Astrocyte (in vitro differentiated cells and primary cell): ENCODE data around the gene SLC25A29. TPM values are rescaled to one million over a fixed set of nuclear protein-coding genes. Genes with fewer than 3 reads are reported as not detected.

ENCODE experiments used
- DNase-seq: peaks from one replicate; pipeline ENCODE4 v3.0.0-alpha.2; 2010; ENCODE audit warnings: low read depth
- FAIRE-seq: peaks from 2 replicates; lab custom pipeline; 2011; peaks lifted over from hg19 to GRCh38; lab: Jason Lieb, UNC
- H2AFZ ChIP-seq: 2 replicates; pipeline ENCODE4 v1.6.0; 2012; ENCODE audit warnings: low read depth, low read length, inconsistent platforms
- H3K27ac ChIP-seq: 2 replicates; pipeline ENCODE4 v1.5.1; 2011; ENCODE audit warnings: low read depth, low read length, inconsistent platforms
- H3K27me3 ChIP-seq: 2 replicates; pipeline ENCODE4 v1.6.0; 2011; ENCODE audit warnings: low read length, inconsistent platforms; ENCODE audit not compliant: insufficient read depth
- H3K36me3 ChIP-seq: 2 replicates; pipeline ENCODE4 v1.5.1; 2011; ENCODE audit warnings: low read length, inconsistent platforms; ENCODE audit not compliant: insufficient read depth
- H3K4me1 ChIP-seq: 2 replicates; pipeline ENCODE4 v1.5.1; 2011; ENCODE audit warnings: low read length, inconsistent platforms; ENCODE audit not compliant: insufficient read depth
- H3K4me2 ChIP-seq: 2 replicates; pipeline ENCODE4 v1.6.0; 2012; ENCODE audit warnings: low read length, inconsistent platforms
- H3K4me3 ChIP-seq: 2 replicates; pipeline ENCODE4 v1.5.1; 2011; ENCODE audit warnings: low read depth, mild to moderate bottlenecking, low read length, inconsistent platforms; ENCODE audit not compliant: insufficient read depth
- H3K79me2 ChIP-seq: 2 replicates; pipeline ENCODE4 v1.6.0; 2012; ENCODE audit warnings: mild to moderate bottlenecking, low read length, inconsistent platforms; ENCODE audit not compliant: insufficient read depth
- H3K9ac ChIP-seq: 2 replicates; pipeline ENCODE4 v1.6.0; 2012; ENCODE audit warnings: mild to moderate bottlenecking, low read length, inconsistent platforms
- H3K9me3 ChIP-seq: 2 replicates; pipeline ENCODE4 v1.5.1; 2012; ENCODE audit warnings: low read depth, mild to moderate bottlenecking, low read length, inconsistent platforms; ENCODE audit not compliant: insufficient read depth
- H4K20me1 ChIP-seq: 2 replicates; pipeline ENCODE4 v1.6.0; 2012; ENCODE audit warnings: low read length, inconsistent platforms; ENCODE audit not compliant: insufficient read depth
- H3K27ac Mint-ChIP-seq: one replicate; pipeline ENCODE4 v1.8.0; 2021; ENCODE audit warnings: mild to moderate bottlenecking, mixed read lengths; ENCODE audit not compliant: unreplicated experiment
- H3K27me3 Mint-ChIP-seq: one replicate; pipeline ENCODE4 v1.8.0; 2021; ENCODE audit warnings: low read depth, mixed read lengths; ENCODE audit not compliant: unreplicated experiment
- H3K36me3 Mint-ChIP-seq: one replicate; pipeline ENCODE4 v1.8.0; 2021; ENCODE audit warnings: low read depth, mixed read lengths; ENCODE audit not compliant: unreplicated experiment
- H3K4me1 Mint-ChIP-seq: one replicate; pipeline ENCODE4 v1.8.0; 2021; ENCODE audit warnings: low read depth, mixed read lengths; ENCODE audit not compliant: unreplicated experiment
- H3K4me3 Mint-ChIP-seq: one replicate; pipeline ENCODE4 v1.8.0; 2021; ENCODE audit warnings: mild to moderate bottlenecking, moderate library complexity, mixed read lengths; ENCODE audit not compliant: unreplicated experiment
- H3K9me3 Mint-ChIP-seq: one replicate; pipeline ENCODE4 v1.8.0; 2021; ENCODE audit warnings: mild to moderate bottlenecking, mixed read lengths; ENCODE audit not compliant: unreplicated experiment
- EZH2 ChIP-seq: IDR thresholded peaks from 2 replicates; pipeline ENCODE4 v1.6.1; 2012; ENCODE audit warnings: mild to moderate bottlenecking, low read length, inconsistent platforms; ENCODE audit not compliant: insufficient read depth
- total RNA-seq: library from RNA; stranded (reverse); gene quantifications from 2 replicates; pipeline ENCODE4 v1.2.1, GENCODE V29; 2021
- TF ChIP-seq, protein P1 (sequence below): IDR thresholded peaks from 2 replicates; pipeline ENCODE4 v1.5.1; 2011; ENCODE audit warnings: low read depth, mild to moderate bottlenecking, inconsistent platforms, low read length, moderate library complexity; ENCODE audit not compliant: insufficient read depth

SLC25A29 gene
- total RNA-seq, 1 donor from 2014 or later: 30.2 TPM

DNA sequence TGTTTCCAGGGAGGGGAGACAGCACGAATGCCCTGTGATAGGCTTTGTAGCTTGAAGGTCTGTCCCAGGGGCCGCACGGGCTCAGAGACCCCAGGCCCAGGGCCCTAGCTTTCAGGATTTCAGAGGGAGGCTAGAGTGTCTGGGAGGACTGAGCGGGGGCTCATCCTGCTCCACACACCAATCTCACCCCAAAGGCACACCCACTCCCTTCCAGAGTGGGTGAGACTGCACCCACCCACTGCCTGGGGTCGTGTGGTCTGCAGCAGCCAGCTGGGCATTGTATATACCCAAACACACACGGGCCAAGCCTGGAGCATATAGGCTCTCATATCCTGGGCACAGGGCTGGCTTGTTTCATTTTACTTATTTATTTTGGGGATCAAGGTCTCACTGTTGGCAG, 11.1 kb upstream of the SLC25A29 start:
- Histone ChIP-seq H3K4me3 (no peak overlapping the region), H3K4me2 (no peak overlapping the region), H3K36me3 (no peaks in the 10 kb centered on the region), H3K27ac (no peak overlapping the region), H3K4me1 (no peaks in the 10 kb centered on the region), H3K27me3 (no peaks in the 10 kb centered on the region), H3K9me3 (no peaks in the 10 kb centered on the region), H3K79me2 (no peaks in the 10 kb centered on the region), H2AFZ (no peak overlapping the region), H4K20me1 (no peaks in the 10 kb centered on the region), H3K9ac (no peak overlapping the region)
- H3K9me3 Mint-ChIP-seq: no peaks in the 10 kb centered on the region
- peaks cover 2% of the 10 kb centered on the region for H3K4me1 Mint-ChIP-seq
- no peak overlapping the region for H3K27ac Mint-ChIP-seq
- peaks cover 23% of the 10 kb centered on the region for H3K27me3 Mint-ChIP-seq
- DNase-seq (no peak), FAIRE-seq (no peak)
- H3K36me3 Mint-ChIP-seq: no peaks in the 10 kb centered on the region
- no peak overlapping the region for H3K4me3 Mint-ChIP-seq
- TF ChIP-seq, protein P1, sequence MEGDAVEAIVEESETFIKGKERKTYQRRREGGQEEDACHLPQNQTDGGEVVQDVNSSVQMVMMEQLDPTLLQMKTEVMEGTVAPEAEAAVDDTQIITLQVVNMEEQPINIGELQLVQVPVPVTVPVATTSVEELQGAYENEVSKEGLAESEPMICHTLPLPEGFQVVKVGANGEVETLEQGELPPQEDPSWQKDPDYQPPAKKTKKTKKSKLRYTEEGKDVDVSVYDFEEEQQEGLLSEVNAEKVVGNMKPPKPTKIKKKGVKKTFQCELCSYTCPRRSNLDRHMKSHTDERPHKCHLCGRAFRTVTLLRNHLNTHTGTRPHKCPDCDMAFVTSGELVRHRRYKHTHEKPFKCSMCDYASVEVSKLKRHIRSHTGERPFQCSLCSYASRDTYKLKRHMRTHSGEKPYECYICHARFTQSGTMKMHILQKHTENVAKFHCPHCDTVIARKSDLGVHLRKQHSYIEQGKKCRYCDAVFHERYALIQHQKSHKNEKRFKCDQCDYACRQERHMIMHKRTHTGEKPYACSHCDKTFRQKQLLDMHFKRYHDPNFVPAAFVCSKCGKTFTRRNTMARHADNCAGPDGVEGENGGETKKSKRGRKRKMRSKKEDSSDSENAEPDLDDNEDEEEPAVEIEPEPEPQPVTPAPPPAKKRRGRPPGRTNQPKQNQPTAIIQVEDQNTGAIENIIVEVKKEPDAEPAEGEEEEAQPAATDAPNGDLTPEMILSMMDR: no peak
- TF ChIP-seq EZH2: no peak

DNA sequence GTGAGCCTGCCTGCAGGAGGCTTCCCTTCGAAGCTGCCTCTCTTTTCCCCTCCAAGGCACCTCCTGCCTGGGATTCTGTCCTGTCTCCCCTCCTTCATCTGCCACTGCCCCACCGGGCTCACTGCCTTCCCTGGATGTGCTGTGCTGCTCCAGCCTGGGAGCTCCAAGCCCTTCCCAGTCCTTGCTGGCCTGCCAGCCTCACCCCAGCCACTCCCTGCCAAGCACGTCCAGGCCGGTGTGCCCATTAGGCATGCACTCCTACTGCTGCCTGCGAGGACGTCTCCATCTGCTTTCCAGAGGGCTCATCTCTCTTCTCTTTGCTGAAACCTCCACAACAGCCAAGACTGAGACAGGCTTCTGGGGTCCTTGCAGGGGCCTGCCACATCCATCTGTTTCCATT, 8.5 kb upstream of the SLC25A29 start:
- H2AFZ ChIP-seq: no peak overlapping the region

More for the DNA sequence above, 8.5 kb upstream of the SLC25A29 start:
- Histone ChIP-seq H3K27me3 (no peaks in the 10 kb centered on the region), H3K9me3 (no peaks in the 10 kb centered on the region), H3K9ac (no peak overlapping the region), H4K20me1 (no peaks in the 10 kb centered on the region), H3K4me2 (no peak overlapping the region), H3K79me2 (no peaks in the 10 kb centered on the region), H3K27ac (no peak overlapping the region), H3K4me1 (no peaks in the 10 kb centered on the region), H3K36me3 (no peaks in the 10 kb centered on the region), H3K4me3 (no peak overlapping the region)
- H3K27me3 Mint-ChIP-seq: peaks cover 11% of the 10 kb centered on the region
- H3K27ac Mint-ChIP-seq: no peak overlapping the region
- DNase-seq (no peak), FAIRE-seq (no peak)
- H3K4me3 Mint-ChIP-seq: no peak overlapping the region
- H3K4me1 Mint-ChIP-seq: peaks cover 2% of the 10 kb centered on the region
- no peak for TF ChIP-seq EZH2
- TF ChIP-seq, protein P1: no peak
- no peaks in the 10 kb centered on the region for H3K9me3 Mint-ChIP-seq
- H3K36me3 Mint-ChIP-seq: no peaks in the 10 kb centered on the region
